PC-3 (cell line): Measurements from ENCODE around the gene THADA. TPM values are rescaled to one million over a fixed set of nuclear protein-coding genes. Genes with fewer than 3 reads are reported as not detected.

Experiments
- ATAC-seq: fragments of 200-7000 bp; cut with Tn5 transposase; 2 replicates; pipeline ENCODE4 v1.9.1; 2020; ENCODE audit warnings: mild to moderate bottlenecking, moderate library complexity
- BruUV-seq: library from RNA; stranded (reverse); fragments of 400-500 nt; replicated peaks from 2 replicates; lab custom pipeline; 2021; lab: Mats Ljungman, UMichigan
- CTCF ChIA-PET: fragments of 300-600 bp; sonication (Branson Sonifier 250); formaldehyde crosslinking; loops from one replicate; lab custom pipeline; 2022; ENCODE audit warnings: antibody characterized with exemption; lab: Charles Lee
- POLR2A ChIA-PET: fragments of 300-600 bp; sonication (Branson Sonifier 250); formaldehyde crosslinking; loops from one replicate; lab custom pipeline; 2022; ENCODE audit warnings: antibody characterized with exemption; ENCODE audit not compliant: unreplicated experiment; lab: Charles Lee
- DNase-seq: peaks from one replicate; pipeline ENCODE4 v3.0.0-alpha.2; 2015
- H2AFZ ChIP-seq: fragments of 300-600 bp; sonication (generic); 2 replicates; pipeline ENCODE4 v1.6.0; 2016; ENCODE audit warnings: antibody characterized with exemption, low read length
- H3F3A ChIP-seq: fragments of 300-600 bp; sonication (generic); one replicate; pipeline ENCODE4 v1.6.0; 2017; ENCODE audit warnings: antibody characterized with exemption, low read length, control low read depth, mild to moderate bottlenecking; ENCODE audit not compliant: unreplicated experiment
- H3K27ac ChIP-seq: fragments of 300-600 bp; sonication (generic); 2 replicates; pipeline ENCODE4 v1.5.1; 2016; ENCODE audit warnings: mild to moderate bottlenecking, low read length
- H3K27me3 ChIP-seq: fragments of 300-600 bp; sonication (generic); 2 replicates; pipeline ENCODE4 v1.6.1; 2016; ENCODE audit warnings: low read length, mixed read lengths
- H3K36me3 ChIP-seq: fragments of 300-600 bp; sonication (generic); 2 replicates; pipeline ENCODE4 v1.6.1; 2016; ENCODE audit warnings: low read depth, mixed run types, low read length, mixed read lengths
- H3K4me1 ChIP-seq: fragments of 300-600 bp; sonication (generic); 2 replicates; pipeline ENCODE4 v1.5.1; 2016; ENCODE audit warnings: low read length; ENCODE audit not compliant: insufficient read depth
- H3K4me2 ChIP-seq: fragments of 300-600 bp; sonication (generic); 2 replicates; pipeline ENCODE4 v1.6.0; 2016; ENCODE audit warnings: low read length
- H3K4me3 ChIP-seq: fragments of 300-600 bp; sonication (generic); 2 replicates; pipeline ENCODE4 v1.5.1; 2016; ENCODE audit warnings: mild to moderate bottlenecking, low read length, mixed read lengths
- H3K79me2 ChIP-seq: fragments of 300-600 bp; sonication (generic); 2 replicates; pipeline ENCODE4 v1.6.1; 2017; ENCODE audit warnings: low read length, mixed read lengths
- H3K9ac ChIP-seq: fragments of 300-600 bp; sonication (generic); 2 replicates; pipeline ENCODE4 v1.6.0; 2016; ENCODE audit warnings: mild to moderate bottlenecking, low read length
- H3K9me2 ChIP-seq: fragments of 300-600 bp; sonication (generic); replicated peaks from 2 replicates; pipeline ENCODE4 v1.6.1; 2016; ENCODE audit warnings: mixed run types, low read length, mixed read lengths
- H3K9me3 ChIP-seq: fragments of 300-600 bp; sonication (generic); 2 replicates; pipeline ENCODE4 v1.6.1; 2016; ENCODE audit warnings: low read length, mixed read lengths
- H4K20me1 ChIP-seq: fragments of 300-600 bp; sonication (generic); 2 replicates; pipeline ENCODE4 v1.6.1; 2016; ENCODE audit warnings: low read length, mixed read lengths
- CTCF ChIP-seq: fragments of 300-600 bp; sonication (generic); conservative IDR thresholded peaks from 2 replicates; pipeline ENCODE4 v1.5.1; 2017; ENCODE audit warnings: antibody characterized with exemption, low read depth, mild to moderate bottlenecking, low read length
- EZH2 ChIP-seq: fragments of 300-600 bp; sonication (generic); IDR thresholded peaks from one replicate; pipeline ENCODE4 v1.6.1; 2017; ENCODE audit warnings: antibody characterized with exemption, mild to moderate bottlenecking, low read length; ENCODE audit not compliant: unreplicated experiment
- EZH2phosphoT487 ChIP-seq: fragments of 300-600 bp; sonication (generic); IDR thresholded peaks from 2 replicates; pipeline ENCODE4 v1.6.1; 2018; ENCODE audit warnings: mild to moderate bottlenecking, antibody characterized with exemption, low read length, borderline replicate concordance
- intact Hi-C: fragments of 100-400 bp; cut with micrococcal nuclease; formaldehyde crosslinking; loops from 2 replicates; pipeline ENCODE4 v1.9.0; 2023
- total RNA-seq: library from RNA; depleted of rRNA; stranded (reverse); fragments of >200 nt; gene quantifications from 2 replicates; pipeline ENCODE4 v1.2.3, GENCODE V29; 2014

Gene THADA
- total RNA-seq, 1 experiment from 2014 or later, result 33.6 TPM

GRCh38 chr2:43325107-43325811 lies 270.6 kb downstream of the THADA start:
- Histone ChIP-seq H3K27ac (no peak overlapping the region), H3K9me3 (no peaks in the 10 kb centered on the region), H2AFZ (no peak overlapping the region), H4K20me1 (no peaks in the 10 kb centered on the region), H3K36me3 (no peaks in the 10 kb centered on the region), H3K4me1 (peaks cover 13% of the 10 kb centered on the region), H3K4me2 (no peak overlapping the region), H3K27me3 (no peaks in the 10 kb centered on the region), H3K9me2 (no peaks in the 10 kb centered on the region), H3K9ac (no peak overlapping the region), H3F3A (no peaks in the 10 kb centered on the region), H3K79me2 (no peaks in the 10 kb centered on the region), H3K4me3 (no peak overlapping the region)
- intact Hi-C loops, result no loop called here
- CTCF ChIA-PET, result no interaction called here
- DNase-seq, result no peak
- POLR2A ChIA-PET, result interaction anchor here (0.6 kb wide), 1 partner anchor 372 kb away, joined by 5 read pairs; no protein-coding TSS in a partner anchor
- no peak for ATAC-seq
- no TSS peak for BruUV-seq
- no peak for TF ChIP-seq CTCF
- no peak for TF ChIP-seq EZH2
- no peak for TF ChIP-seq EZH2phosphoT487

DNA sequence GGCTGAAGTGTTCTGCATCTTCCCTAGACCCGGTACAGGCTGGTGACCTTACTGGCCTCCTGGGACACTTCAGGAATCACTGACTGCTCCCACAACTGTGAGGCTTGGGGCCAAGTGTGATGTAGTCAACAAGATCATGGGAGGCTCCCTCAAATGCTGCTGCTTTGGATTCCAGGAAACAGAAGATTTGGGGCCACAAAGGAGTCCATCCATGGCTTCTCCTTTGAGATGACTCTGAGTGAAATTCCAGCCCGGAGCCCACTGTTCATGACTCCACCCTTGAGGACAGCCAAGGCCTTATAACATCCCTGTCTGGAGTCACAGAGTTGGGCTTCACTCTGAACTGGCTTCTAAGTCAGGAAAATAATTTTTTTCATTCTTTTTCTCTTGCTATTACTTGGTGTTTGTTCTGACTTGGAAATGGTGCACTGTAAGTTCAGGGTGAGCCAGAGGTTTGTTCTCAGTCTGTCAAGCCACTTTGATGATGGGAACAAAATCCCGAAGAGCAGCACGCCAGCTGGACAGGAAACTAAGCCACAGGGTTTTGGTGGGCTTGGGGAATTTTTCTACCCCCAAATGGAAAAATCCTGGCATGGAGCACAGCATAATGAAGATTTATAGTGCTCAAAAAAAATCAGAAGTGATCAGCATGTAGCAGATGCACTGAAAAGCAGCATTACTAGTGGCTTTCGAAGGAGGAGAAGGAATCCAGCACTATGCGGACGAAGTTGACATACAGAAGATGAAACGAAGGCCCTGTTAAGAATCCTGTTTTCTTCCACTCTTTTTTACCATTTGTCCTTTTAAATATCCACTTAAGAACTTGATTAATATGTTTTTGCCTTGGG lies 271.4 kb downstream of the THADA start:
- BruUV-seq, result no TSS peak
- CTCF ChIA-PET, result no interaction called here
- intact Hi-C loops, result no loop called here
- Histone ChIP-seq H3K27ac (no peak overlapping the region), H3K9me3 (no peaks in the 10 kb centered on the region), H3K36me3 (no peaks in the 10 kb centered on the region), H3K27me3 (no peaks in the 10 kb centered on the region), H3K4me2 (no peak overlapping the region), H2AFZ (no peak overlapping the region), H4K20me1 (no peaks in the 10 kb centered on the region), H3K9me2 (no peaks in the 10 kb centered on the region), H3F3A (no peaks in the 10 kb centered on the region), H3K79me2 (no peaks in the 10 kb centered on the region), H3K4me1 (peaks cover 17% of the 10 kb centered on the region), H3K4me3 (no peak overlapping the region), H3K9ac (no peak overlapping the region)
- no peak for ATAC-seq
- POLR2A ChIA-PET, result no interaction called here
- no peak for DNase-seq
- TF ChIP-seq EZH2 (no peak), EZH2phosphoT487 (no peak), CTCF (no peak)
